ENCODE measurements around the gene RPTOR. TPM values are rescaled to one million over a fixed set of nuclear protein-coding genes. Genes with fewer than 3 reads are reported as not detected.

RPTOR gene
- polyA plus RNA-seq, 1 experiment, result 10.8 TPM

DNA sequence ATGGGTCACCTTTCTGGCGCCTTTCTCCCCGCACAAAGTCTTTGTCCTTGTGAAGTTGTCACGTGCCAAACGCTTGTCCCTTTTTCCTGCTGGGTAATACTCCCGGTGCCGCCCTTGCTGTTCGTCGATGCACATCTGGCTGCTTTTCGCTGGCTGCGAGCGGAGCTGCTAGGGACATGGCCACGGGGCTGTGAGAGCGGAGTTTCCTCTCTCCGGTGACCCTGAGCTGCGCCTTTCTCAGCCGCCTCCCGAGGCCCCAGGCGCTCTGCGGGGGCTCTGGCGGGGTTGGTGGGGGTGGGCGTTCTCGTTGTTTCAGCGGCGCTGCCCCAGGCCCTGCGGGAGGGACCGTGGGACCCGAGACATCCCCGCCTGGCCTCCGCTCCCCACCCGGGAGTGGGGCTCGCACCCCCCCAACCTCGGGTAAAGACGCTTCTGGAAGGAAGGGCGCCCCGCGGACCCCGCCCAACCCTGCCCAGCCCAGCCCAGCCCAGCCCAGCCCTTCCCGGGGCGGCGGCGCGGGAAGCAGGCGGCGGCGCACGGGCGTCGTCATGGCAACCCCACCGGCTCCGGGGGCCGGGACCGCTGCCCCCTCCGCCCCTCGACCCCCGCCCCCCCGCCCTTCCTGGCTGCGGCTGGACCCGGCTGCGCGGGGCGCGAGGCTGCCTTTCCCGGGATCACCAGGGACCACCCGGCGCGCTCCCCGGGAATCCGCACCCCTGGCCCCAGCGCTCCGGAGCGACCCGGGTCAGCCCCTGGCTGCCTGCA is 459.3 kb downstream of the RPTOR start:
- no peak overlapping the region for H3K4me3 ChIP-seq (ENCODE audit: low read depth, low read length)
- TF ChIP-seq, protein P1, sequence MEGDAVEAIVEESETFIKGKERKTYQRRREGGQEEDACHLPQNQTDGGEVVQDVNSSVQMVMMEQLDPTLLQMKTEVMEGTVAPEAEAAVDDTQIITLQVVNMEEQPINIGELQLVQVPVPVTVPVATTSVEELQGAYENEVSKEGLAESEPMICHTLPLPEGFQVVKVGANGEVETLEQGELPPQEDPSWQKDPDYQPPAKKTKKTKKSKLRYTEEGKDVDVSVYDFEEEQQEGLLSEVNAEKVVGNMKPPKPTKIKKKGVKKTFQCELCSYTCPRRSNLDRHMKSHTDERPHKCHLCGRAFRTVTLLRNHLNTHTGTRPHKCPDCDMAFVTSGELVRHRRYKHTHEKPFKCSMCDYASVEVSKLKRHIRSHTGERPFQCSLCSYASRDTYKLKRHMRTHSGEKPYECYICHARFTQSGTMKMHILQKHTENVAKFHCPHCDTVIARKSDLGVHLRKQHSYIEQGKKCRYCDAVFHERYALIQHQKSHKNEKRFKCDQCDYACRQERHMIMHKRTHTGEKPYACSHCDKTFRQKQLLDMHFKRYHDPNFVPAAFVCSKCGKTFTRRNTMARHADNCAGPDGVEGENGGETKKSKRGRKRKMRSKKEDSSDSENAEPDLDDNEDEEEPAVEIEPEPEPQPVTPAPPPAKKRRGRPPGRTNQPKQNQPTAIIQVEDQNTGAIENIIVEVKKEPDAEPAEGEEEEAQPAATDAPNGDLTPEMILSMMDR (IDR thresholded peaks at IDR 0.05; ENCODE audit: insufficient read depth, low read depth, low read length), result no peak
- H3K36me3 ChIP-seq (ENCODE audit: control insufficient read depth, insufficient read depth, low read length), result peaks cover 6% of the 10 kb centered on the region
- peaks cover 16% of the 10 kb centered on the region for H3K27me3 ChIP-seq (ENCODE audit: control insufficient read depth, insufficient read depth, low read length)
- DNase-seq (ENCODE audit: low read depth), result no peak
- POLR2A ChIA-PET, result interaction anchor here (0.6 kb wide), 1 partner anchor 112 kb away, joined by 5 read pairs; no protein-coding TSS in a partner anchor
- CTCF ChIA-PET, result interaction anchor here (0.9 to 1.9 kb wide), 4 partner anchors 13 to 20 kb away, joined by 3 to 7 read pairs (median 6); partner anchors contain the start of gene CHMP6

DNA sequence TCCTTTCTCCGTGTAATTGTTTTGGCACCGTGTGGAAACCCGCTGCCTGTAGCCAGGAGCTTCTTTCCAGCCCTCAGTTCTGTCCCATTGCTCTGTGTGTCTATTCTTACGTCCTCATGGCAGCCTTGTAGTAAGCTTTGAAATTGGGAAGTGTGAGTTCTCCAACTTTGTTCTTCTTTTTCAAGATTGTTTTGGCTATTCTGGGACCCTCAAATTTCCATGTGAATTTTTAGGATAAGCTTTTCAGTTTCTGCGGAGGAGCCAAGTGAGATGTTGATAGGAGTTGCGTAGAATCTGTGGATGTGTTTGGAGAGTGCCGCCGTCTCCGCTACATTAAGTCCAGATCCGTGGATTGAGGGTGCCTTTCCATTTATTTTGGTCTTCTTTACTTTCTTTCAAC is 462.3 kb downstream of the RPTOR start:
- ChIA-PET CTCF (interaction anchor here (0.6 to 1.5 kb wide), 6 partner anchors 9 to 608 kb away, joined by 3 to 7 read pairs (median 3); no protein-coding TSS in a partner anchor), POLR2A (interaction anchor here (0.6 kb wide), 1 partner anchor 11 kb away, joined by 3 read pairs; no protein-coding TSS in a partner anchor)
- Histone ChIP-seq H3K4me3 (ENCODE audit: low read depth, low read length) (no peak overlapping the region), H3K36me3 (ENCODE audit: control insufficient read depth, insufficient read depth, low read length) (no peaks in the 10 kb centered on the region), H3K27me3 (ENCODE audit: control insufficient read depth, insufficient read depth, low read length) (peaks cover 16% of the 10 kb centered on the region)
- TF ChIP-seq, protein P1 (IDR thresholded peaks at IDR 0.05; ENCODE audit: insufficient read depth, low read depth, low read length), result no peak
- DNase-seq (ENCODE audit: low read depth), result no peak

- Histone ChIP-seq H3K27me3 (ENCODE audit: control insufficient read depth, insufficient read depth, low read length) (peaks cover 16% of the 10 kb centered on the region), H3K36me3 (ENCODE audit: control insufficient read depth, insufficient read depth, low read length) (no peaks in the 10 kb centered on the region), H3K4me3 (ENCODE audit: low read depth, low read length) (no peak overlapping the region)
- TF ChIP-seq, protein P1 (IDR thresholded peaks at IDR 0.05; ENCODE audit: insufficient read depth, low read depth, low read length), result no peak
- POLR2A ChIA-PET, result no interaction called here
- CTCF ChIA-PET, result no interaction called here
- no peak for DNase-seq (ENCODE audit: low read depth)
Measured at GRCh38 chr17:81008140-81008539, 463.5 kb downstream of the RPTOR start.

- ChIA-PET POLR2A (no interaction called here), CTCF (interaction anchor here (1.4 kb wide), 1 partner anchor 15 kb away, joined by 3 read pairs; no protein-coding TSS in a partner anchor)
- no peaks in the 10 kb centered on the region for H3K36me3 ChIP-seq (ENCODE audit: control insufficient read depth, insufficient read depth, low read length)
- no peak overlapping the region for H3K4me3 ChIP-seq (ENCODE audit: low read depth, low read length)
- TF ChIP-seq, protein P1 (IDR thresholded peaks at IDR 0.05; ENCODE audit: insufficient read depth, low read depth, low read length), result no peak
- H3K27me3 ChIP-seq (ENCODE audit: control insufficient read depth, insufficient read depth, low read length), result peaks cover 11% of the 10 kb centered on the region
- DNase-seq (ENCODE audit: low read depth), result no peak
Measured at GRCh38 chr17:81009136-81009535, 464.5 kb downstream of the RPTOR start.

- ChIA-PET POLR2A (no interaction called here), CTCF (interaction anchor here (0.9 to 1.6 kb wide), 3 partner anchors 13 to 91 kb away, joined by 3 to 6 read pairs (median 4); no protein-coding TSS in a partner anchor)
- DNase-seq (ENCODE audit: low read depth), result no peak
- H3K27me3 ChIP-seq (ENCODE audit: control insufficient read depth, insufficient read depth, low read length), result peaks cover 5% of the 10 kb centered on the region
- no peak overlapping the region for H3K4me3 ChIP-seq (ENCODE audit: low read depth, low read length)
- TF ChIP-seq, protein P1 (IDR thresholded peaks at IDR 0.05; ENCODE audit: insufficient read depth, low read depth, low read length), result no peak
- no peaks in the 10 kb centered on the region for H3K36me3 ChIP-seq (ENCODE audit: control insufficient read depth, insufficient read depth, low read length)
Measured at GRCh38 chr17:81010935-81011334, 466.3 kb downstream of the RPTOR start.

Data from BJ (cell line).